ENCODE data around the gene RCL1. TPM values are rescaled to one million over a fixed set of nuclear protein-coding genes. Genes with fewer than 3 reads are reported as not detected.

The RCL1 gene
- total RNA-seq, 1 experiment from 2014 or later: 9.5 TPM

- no peaks in the 10 kb centered on the region for H3K9me3 ChIP-seq (ENCODE audit: insufficient read depth, low read depth)
- H3K27ac ChIP-seq: no peak overlapping the region
- H3K9me2 ChIP-seq (ENCODE audit: insufficient read depth): no peaks in the 10 kb centered on the region
- peaks cover 86% of the 10 kb centered on the region for H3K79me2 ChIP-seq (ENCODE audit: low read depth)
- no peaks in the 10 kb centered on the region for H3K4me1 ChIP-seq (replicated peaks; ENCODE audit: insufficient read depth)
- CTCF ChIA-PET: no interaction called here
- no peak overlapping the region for H2AFZ ChIP-seq
- no peaks in the 10 kb centered on the region for H3K27me3 ChIP-seq (ENCODE audit: insufficient read depth, low read depth)
- no peak overlapping the region for H3K4me3 ChIP-seq
- no peaks in the 10 kb centered on the region; the same call in 1 of the 2 replicates for H4K20me1 ChIP-seq (ENCODE audit: insufficient read depth)
- H3F3A ChIP-seq (ENCODE audit: insufficient read depth, low read depth): no peaks in the 10 kb centered on the region
- BruUV-seq (replicated peaks): no TSS peak
- no peak overlapping the region for H3K4me2 ChIP-seq
- no peak for DNase-seq
- POLR2A ChIA-PET (ENCODE audit: unreplicated experiment): no interaction called here
- no peaks in the 10 kb centered on the region for H3K36me3 ChIP-seq (ENCODE audit: low read depth)
- intact Hi-C loops (cut with micrococcal nuclease; ENCODE audit: unreplicated experiment): no loop called here
- TF ChIP-seq CTCF (conservative IDR thresholded peaks at IDR 0.05): no peak
- no peak for TF ChIP-seq EZH2 (IDR thresholded peaks at IDR 0.05; ENCODE audit: low read depth)
Measured at GRCh38 chr9:4803670-4804530, 11.2 kb downstream of the RCL1 start.

GRCh38 chr9:4804531-4805016, 11.8 kb downstream of the RCL1 start:
- peaks cover 88% of the 10 kb centered on the region for H3K79me2 ChIP-seq (ENCODE audit: low read depth)
- H3K4me2 ChIP-seq: no peak overlapping the region
- no peaks in the 10 kb centered on the region for H3K9me3 ChIP-seq (ENCODE audit: insufficient read depth, low read depth)
- H4K20me1 ChIP-seq (ENCODE audit: insufficient read depth): no peaks in the 10 kb centered on the region; the same call in 1 of the 2 replicates
- TF ChIP-seq CTCF (conservative IDR thresholded peaks at IDR 0.05) (no peak), EZH2 (IDR thresholded peaks at IDR 0.05; ENCODE audit: low read depth) (no peak)
- no peaks in the 10 kb centered on the region for H3K9me2 ChIP-seq (ENCODE audit: insufficient read depth)
- H3K27me3 ChIP-seq (ENCODE audit: insufficient read depth, low read depth): no peaks in the 10 kb centered on the region
- H3F3A ChIP-seq (ENCODE audit: insufficient read depth, low read depth): no peaks in the 10 kb centered on the region
- POLR2A ChIA-PET (ENCODE audit: unreplicated experiment): no interaction called here
- CTCF ChIA-PET: no interaction called here
- no peak overlapping the region for H3K27ac ChIP-seq
- H3K36me3 ChIP-seq (ENCODE audit: low read depth): no peaks in the 10 kb centered on the region
- BruUV-seq (replicated peaks): no TSS peak
- DNase-seq: no peak
- no peaks in the 10 kb centered on the region for H3K4me1 ChIP-seq (replicated peaks; ENCODE audit: insufficient read depth)
- intact Hi-C loops (cut with micrococcal nuclease; ENCODE audit: unreplicated experiment): no loop called here
- H3K4me3 ChIP-seq: no peak overlapping the region
- no peak overlapping the region for H2AFZ ChIP-seq

GRCh38 chr9:4805191-4805918, 12.6 kb downstream of the RCL1 start:
- no peaks in the 10 kb centered on the region for H3K9me3 ChIP-seq (ENCODE audit: insufficient read depth, low read depth)
- H3K4me3 ChIP-seq: no peak overlapping the region
- H3K4me1 ChIP-seq (replicated peaks; ENCODE audit: insufficient read depth): no peaks in the 10 kb centered on the region
- DNase-seq: no peak
- H3K36me3 ChIP-seq (ENCODE audit: low read depth): no peaks in the 10 kb centered on the region
- no peak for TF ChIP-seq EZH2 (IDR thresholded peaks at IDR 0.05; ENCODE audit: low read depth)
- no peak for TF ChIP-seq CTCF (conservative IDR thresholded peaks at IDR 0.05)
- H3F3A ChIP-seq (ENCODE audit: insufficient read depth, low read depth): no peaks in the 10 kb centered on the region
- BruUV-seq (replicated peaks): no TSS peak
- H3K79me2 ChIP-seq (ENCODE audit: low read depth): peaks cover 91% of the 10 kb centered on the region
- no peaks in the 10 kb centered on the region for H3K27me3 ChIP-seq (ENCODE audit: insufficient read depth, low read depth)
- H3K27ac ChIP-seq: no peak overlapping the region
- H4K20me1 ChIP-seq (ENCODE audit: insufficient read depth): no peaks in the 10 kb centered on the region; the same call in 1 of the 2 replicates
- H3K4me2 ChIP-seq: no peak overlapping the region
- H2AFZ ChIP-seq: no peak overlapping the region
- intact Hi-C loops (cut with micrococcal nuclease; ENCODE audit: unreplicated experiment): no loop called here
- CTCF ChIA-PET: no interaction called here
- POLR2A ChIA-PET (ENCODE audit: unreplicated experiment): no interaction called here
- no peaks in the 10 kb centered on the region for H3K9me2 ChIP-seq (ENCODE audit: insufficient read depth)
